Measurements from ENCODE around the gene MEIOC. TPM values are rescaled to one million over a fixed set of nuclear protein-coding genes. Genes with fewer than 3 reads are reported as not detected.
"Not testable (repeated sequence)": the region's sequence is repeated elsewhere in the genome, so short reads cannot be mapped to it uniquely, and the experiment has no call there.

Gene MEIOC
- total and polyA plus RNA-seq, 5 experiments from 2014 or later: 0.17 to 0.34 (median 0.25) TPM; not detected in 2

DNA sequence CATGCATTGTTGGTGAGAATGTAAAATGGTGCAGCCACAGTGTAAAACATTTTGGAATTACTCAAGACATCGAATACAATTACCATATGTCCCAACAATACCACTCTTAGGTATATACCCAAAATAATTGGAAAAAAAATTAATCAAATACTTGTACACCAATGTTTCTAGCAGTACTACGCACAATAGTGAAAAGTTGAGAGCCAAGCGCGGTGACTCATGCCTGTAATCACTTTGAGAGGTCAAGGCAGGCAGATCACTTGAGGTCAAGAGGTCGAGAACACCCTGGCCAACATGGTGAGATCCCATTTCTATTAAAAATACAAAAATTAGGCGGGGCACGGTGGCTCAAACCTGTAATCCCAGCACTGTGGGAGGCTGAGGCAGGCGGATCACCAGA, 3.5 kb upstream of the MEIOC start:
- ATAC-seq: no peak
- DNase-seq: no peak
- H3K4me1 Mint-ChIP-seq: peaks cover 2 to 12% (median 9%) of the 10 kb centered on the region in 4 donors
- H3K27ac Mint-ChIP-seq: no peak overlapping the region
- POLR2A ChIA-PET: no interaction called here
- H3K27me3 Mint-ChIP-seq: peaks cover 23 to 58% (median 42%) of the 10 kb centered on the region in 5 donors
- peaks cover 3 to 4% (median 3%) of the 10 kb centered on the region in 3 donors for H3K36me3 Mint-ChIP-seq
- no peak overlapping the region for H3K4me3 Mint-ChIP-seq
- H3K9me3 Mint-ChIP-seq: peaks cover 0 to 7% (median 0%) of the 10 kb centered on the region in 9 donors

- H3K4me3 Mint-ChIP-seq: no peak overlapping the region
- peaks cover 3 to 4% (median 3%) of the 10 kb centered on the region in 3 donors for H3K36me3 Mint-ChIP-seq
- H3K27me3 Mint-ChIP-seq: peaks cover 20 to 55% (median 37%) of the 10 kb centered on the region in 5 donors
- H3K27ac Mint-ChIP-seq: no peak overlapping the region
- POLR2A ChIA-PET: no interaction called here
- H3K4me1 Mint-ChIP-seq: peaks cover 2 to 12% (median 9%) of the 10 kb centered on the region in 4 donors
- H3K9me3 Mint-ChIP-seq: peaks cover 0 to 7% (median 0%) of the 10 kb centered on the region in 9 donors
- ATAC-seq (no peak), DNase-seq (no peak)
Measured at GRCh38 chr17:44653384-44653783, 2.9 kb upstream of the MEIOC start.

- no peak for ATAC-seq
- peaks cover 2 to 12% (median 9%) of the 10 kb centered on the region in 4 donors for H3K4me1 Mint-ChIP-seq
- H3K4me3 Mint-ChIP-seq: no peak overlapping the region
- peaks cover 0 to 7% (median 0%) of the 10 kb centered on the region in 9 donors for H3K9me3 Mint-ChIP-seq
- peaks cover 3 to 4% (median 3%) of the 10 kb centered on the region in 3 donors for H3K36me3 Mint-ChIP-seq
- H3K27ac Mint-ChIP-seq: peak overlapping the region in 1 of 10 donors; percentile 24
- POLR2A ChIA-PET: no interaction called here
- peaks cover 20 to 52% (median 37%) of the 10 kb centered on the region in 5 donors for H3K27me3 Mint-ChIP-seq
- DNase-seq: no peak
Measured at GRCh38 chr17:44653954-44654353, 2.3 kb upstream of the MEIOC start.

DNA sequence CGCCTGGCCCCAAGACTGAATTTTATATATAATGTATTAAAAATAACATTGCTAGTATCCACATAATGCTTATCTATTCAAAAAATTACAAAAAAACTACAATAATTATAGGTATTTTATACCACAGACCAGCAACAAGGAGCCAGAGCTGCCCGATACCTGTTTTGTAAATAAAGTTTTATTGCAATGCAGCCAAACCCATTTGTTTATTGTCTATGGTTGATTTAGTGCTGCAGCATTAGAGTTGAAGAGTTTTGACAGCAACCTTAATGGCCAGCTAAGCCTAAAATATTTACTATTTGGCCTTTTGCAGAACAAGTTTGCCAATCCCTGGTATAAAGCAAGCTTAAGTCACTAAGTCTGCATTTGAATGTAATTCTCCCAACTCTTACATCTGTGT, 5.6 kb downstream of the MEIOC start:
- DNase-seq: no peak
- H3K4me1 Mint-ChIP-seq: peaks cover 2 to 5% (median 4%) of the 10 kb centered on the region in 4 donors
- H3K27ac Mint-ChIP-seq: no peak overlapping the region
- no peak overlapping the region for H3K4me3 Mint-ChIP-seq
- POLR2A ChIA-PET: no interaction called here
- peaks cover 0 to 3% (median 0%) of the 10 kb centered on the region in 9 donors for H3K9me3 Mint-ChIP-seq
- ATAC-seq: no peak
- peaks cover 3 to 15% (median 7%) of the 10 kb centered on the region in 5 donors for H3K27me3 Mint-ChIP-seq
- H3K36me3 Mint-ChIP-seq: peaks cover 0 to 3% (median 3%) of the 10 kb centered on the region in 3 donors

GRCh38 chr17:44663095-44663494, 6.8 kb downstream of the MEIOC start:
- DNase-seq: no peak
- no peak for ATAC-seq
- H3K4me1 Mint-ChIP-seq: no peaks in the 10 kb centered on the region
- no peaks in the 10 kb centered on the region for H3K36me3 Mint-ChIP-seq
- no peak overlapping the region for H3K27ac Mint-ChIP-seq
- H3K9me3 Mint-ChIP-seq: no peaks in the 10 kb centered on the region
- POLR2A ChIA-PET: no interaction called here
- H3K4me3 Mint-ChIP-seq: no peak overlapping the region
- H3K27me3 Mint-ChIP-seq: peaks cover 0 to 11% (median 0%) of the 10 kb centered on the region in 5 donors

GRCh38 chr17:44664867-44665266, 8.6 kb downstream of the MEIOC start:
- no peak for DNase-seq
- Mint-ChIP-seq H3K4me3 (no peak overlapping the region), H3K27ac (no peak overlapping the region), H3K9me3 (no peaks in the 10 kb centered on the region), H3K27me3 (peaks cover 0 to 8% (median 0%) of the 10 kb centered on the region in 5 donors), H3K36me3 (no peaks in the 10 kb centered on the region), H3K4me1 (no peaks in the 10 kb centered on the region)
- ATAC-seq: no peak
- POLR2A ChIA-PET: no interaction called here

DNA sequence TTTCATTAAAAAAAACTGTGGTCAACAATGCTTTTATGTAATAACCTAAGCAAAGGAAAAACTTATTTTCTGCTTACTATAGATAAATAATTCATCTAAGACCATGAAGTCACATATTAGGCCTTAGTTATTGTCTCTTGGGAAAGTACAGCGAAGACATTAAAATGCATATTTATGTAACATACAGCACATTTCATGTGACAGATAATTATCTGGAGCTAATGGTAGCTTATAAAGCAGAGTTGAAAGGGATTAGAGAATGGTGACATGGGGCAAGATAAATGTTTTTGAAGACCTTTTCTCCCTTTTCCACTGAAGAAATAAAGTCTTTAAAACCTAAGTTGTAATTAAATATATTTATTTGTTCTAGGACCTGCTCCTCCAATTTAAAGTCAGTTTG, 9.7 kb downstream of the MEIOC start:
- no peak overlapping the region for H3K4me3 Mint-ChIP-seq
- H3K36me3 Mint-ChIP-seq: no peaks in the 10 kb centered on the region
- no peak for DNase-seq
- no peak overlapping the region for H3K27ac Mint-ChIP-seq
- peaks cover 0 to 6% (median 0%) of the 10 kb centered on the region in 5 donors for H3K27me3 Mint-ChIP-seq
- ATAC-seq: no peak
- no peaks in the 10 kb centered on the region for H3K4me1 Mint-ChIP-seq
- POLR2A ChIA-PET: no interaction called here
- no peaks in the 10 kb centered on the region for H3K9me3 Mint-ChIP-seq

GRCh38 chr17:44672479-44673093, 16.3 kb downstream of the MEIOC start:
- Mint-ChIP-seq H3K4me3 (no peak overlapping the region), H3K9me3 (no peaks in the 10 kb centered on the region), H3K27me3 (no peaks in the 10 kb centered on the region), H3K27ac (no peak overlapping the region), H3K4me1 (no peaks in the 10 kb centered on the region), H3K36me3 (peaks cover 0 to 9% (median 0%) of the 10 kb centered on the region in 3 donors)
- DNase-seq: no peak
- ATAC-seq: no peak
- POLR2A ChIA-PET: no interaction called here

DNA sequence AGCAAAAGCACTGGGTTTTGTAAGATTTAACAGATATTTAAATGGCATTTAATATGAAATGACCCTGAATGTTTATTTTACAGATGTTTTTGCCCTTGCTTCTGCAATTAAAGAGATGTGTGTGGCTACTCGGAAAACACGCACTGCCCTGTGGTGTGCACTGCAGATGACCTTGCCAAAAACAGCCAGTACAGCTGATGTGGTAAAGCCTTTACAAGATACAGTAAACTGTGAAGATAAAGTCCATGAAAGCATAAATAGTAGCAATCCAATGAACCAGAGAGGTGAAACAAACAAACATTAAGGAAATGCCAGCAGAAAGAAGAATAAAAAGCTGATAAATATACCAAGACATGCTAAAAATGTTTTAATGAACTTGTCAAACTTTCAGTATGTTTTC, 17.6 kb downstream of the MEIOC start:
- peak overlapping the region in 1 of 10 donors; percentile 47 for H3K27ac Mint-ChIP-seq
- POLR2A ChIA-PET: no interaction called here
- no peak for DNase-seq
- H3K4me1 Mint-ChIP-seq: no peaks in the 10 kb centered on the region
- no peak overlapping the region for H3K4me3 Mint-ChIP-seq
- no peaks in the 10 kb centered on the region for H3K9me3 Mint-ChIP-seq
- ATAC-seq: no peak
- no peaks in the 10 kb centered on the region for H3K27me3 Mint-ChIP-seq
- peaks cover 0 to 22% (median 3%) of the 10 kb centered on the region in 3 donors for H3K36me3 Mint-ChIP-seq

- Mint-ChIP-seq H3K4me3 (no peak overlapping the region), H3K27ac (no peak overlapping the region), H3K36me3 (peaks cover 4 to 50% (median 8%) of the 10 kb centered on the region in 3 donors), H3K9me3 (no peaks in the 10 kb centered on the region), H3K27me3 (no peaks in the 10 kb centered on the region), H3K4me1 (no peaks in the 10 kb centered on the region)
- POLR2A ChIA-PET: no interaction called here
- DNase-seq (no peak), ATAC-seq (no peak)
Measured at GRCh38 chr17:44677136-44677535, 20.9 kb downstream of the MEIOC start.

DNA sequence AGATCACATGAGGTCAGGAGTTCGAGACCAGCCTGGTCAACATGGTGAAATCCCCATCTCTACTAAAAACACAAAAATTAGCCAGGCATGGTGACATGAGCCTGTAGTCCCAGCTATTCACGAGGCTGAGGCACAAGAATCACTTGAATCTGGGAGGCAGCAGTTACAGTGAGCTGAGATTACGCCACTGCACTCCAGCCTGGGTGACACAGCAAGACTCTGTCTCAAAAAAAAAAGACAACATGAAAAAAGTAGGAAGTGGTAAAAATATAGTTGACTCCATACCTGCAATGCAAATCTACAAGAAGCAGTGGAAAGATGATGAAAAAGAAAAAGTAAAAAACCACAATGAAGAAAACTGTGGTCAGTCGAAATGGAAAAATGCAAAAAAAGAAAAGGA, 27.0 kb downstream of the MEIOC start:
- ATAC-seq, H3K9me3 Mint-ChIP-seq, H3K4me3 Mint-ChIP-seq, H3K27me3 Mint-ChIP-seq, DNase-seq, POLR2A ChIA-PET: not testable (repeated sequence)
- Mint-ChIP-seq H3K4me1 (peaks cover 4 to 22% (median 7%) of the 10 kb centered on the region in 4 donors), H3K27ac (peak overlapping the region in 1 of 10 donors; percentile 71), H3K36me3 (peaks cover 4 to 80% (median 14%) of the 10 kb centered on the region in 3 donors)

DNA sequence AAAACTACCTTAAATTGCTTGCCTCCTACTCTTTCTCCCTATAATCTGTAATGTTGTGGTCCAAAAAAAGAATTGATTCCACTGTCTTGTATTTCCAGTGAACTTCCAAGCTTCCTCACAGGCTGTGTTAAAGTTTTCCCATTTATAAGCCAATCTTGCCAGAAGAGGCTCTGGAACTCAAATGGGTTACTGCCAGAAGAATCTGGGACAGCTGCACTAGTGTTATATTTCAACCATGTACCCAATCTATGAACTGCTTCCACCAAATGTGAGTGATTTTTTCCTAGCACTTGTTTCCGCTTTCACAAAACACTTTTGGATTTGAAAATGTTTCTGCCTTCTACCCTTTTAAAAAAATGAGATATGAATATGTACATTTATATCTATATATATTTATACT, 31.5 kb downstream of the MEIOC start:
- Mint-ChIP-seq H3K27me3 (no peaks in the 10 kb centered on the region), H3K4me3 (no peak overlapping the region), H3K27ac (no peak overlapping the region), H3K36me3 (peaks cover 0 to 40% (median 6%) of the 10 kb centered on the region in 3 donors), H3K9me3 (no peaks in the 10 kb centered on the region), H3K4me1 (peaks cover 14 to 51% (median 27%) of the 10 kb centered on the region in 4 donors)
- DNase-seq (no peak), ATAC-seq (no peak)
- POLR2A ChIA-PET: no interaction called here

- Mint-ChIP-seq H3K27me3 (no peaks in the 10 kb centered on the region), H3K9me3 (no peaks in the 10 kb centered on the region), H3K27ac (peak overlapping the region in 1 of 10 donors; percentile 33), H3K4me3 (peak overlapping the region in 9 of 10 donors; percentile 92 to 99 (median 96)), H3K36me3 (peaks cover 0 to 36% (median 4%) of the 10 kb centered on the region in 3 donors), H3K4me1 (peaks cover 14 to 51% (median 27%) of the 10 kb centered on the region in 4 donors)
- DNase-seq (no peak), ATAC-seq (no peak)
- POLR2A ChIA-PET: interaction anchor here (2.7 kb wide), 1 partner anchor 20 kb away, joined by 17 read pairs; the partner anchor contains the start of gene DBF4B
Measured at GRCh38 chr17:44688200-44688599, 31.9 kb downstream of the MEIOC start.
